Suprapubic skin (tissue), 4 donors: ENCODE data around the gene JAKMIP3. TPM values are rescaled to one million over a fixed set of nuclear protein-coding genes. Genes with fewer than 3 reads are reported as not detected.

ENCODE experiments used
- DNase-seq, 2 donors: peaks; one replicate each; pipeline ENCODE4 v3.0.0-alpha.2; 2019; ENCODE audit warnings: low spot score in 2 of 2
- H3K27ac ChIP-seq: fragments of 200-600 bp; sonication (generic); one replicate; pipeline ENCODE4 v1.5.1; 2019
- H3K27me3 ChIP-seq: fragments of 200-600 bp; sonication (generic); one replicate; pipeline ENCODE4 v1.5.1; 2019
- H3K36me3 ChIP-seq: fragments of 200-600 bp; sonication (generic); one replicate; pipeline ENCODE4 v1.5.1; 2019
- H3K4me1 ChIP-seq: fragments of 200-600 bp; sonication (generic); one replicate; pipeline ENCODE4 v1.5.1; 2019
- H3K4me3 ChIP-seq: fragments of 200-600 bp; sonication (generic); one replicate; pipeline ENCODE4 v1.5.1; 2019; ENCODE audit warnings: mild to moderate bottlenecking
- H3K9me3 ChIP-seq: fragments of 200-600 bp; sonication (generic); one replicate; pipeline ENCODE4 v1.5.1; 2019
- EP300 ChIP-seq: sonication (generic); formaldehyde crosslinking; IDR thresholded peaks from one replicate; pipeline ENCODE4 v1.6.1; 2017; ENCODE audit warnings: antibody characterized with exemption
- POLR2A ChIP-seq, 2 donors: fragments of 450-650 bp; IDR thresholded peaks; one replicate each; pipeline ENCODE4 v1.6.1; 2017; ENCODE audit warnings: antibody characterized with exemption in 2 of 2, mild to moderate bottlenecking in 2 of 2, moderate library complexity in 2 of 2
- POLR2AphosphoS5 ChIP-seq, 3 donors: sonication (generic); formaldehyde crosslinking; IDR thresholded peaks; one replicate each; pipeline ENCODE4 v1.6.1; 2017; ENCODE audit warnings: antibody characterized with exemption in 3 of 3
- WGBS: methylation state at CpG from one replicate; pipeline ENCODE4 v1.1.5; 2018; 5-methylcytosine and 5-hydroxymethylcytosine counted together
- total RNA-seq, 4 donors: library from RNA; depleted of rRNA; stranded (reverse); fragments of >200 nt; gene quantifications; one replicate each; pipeline ENCODE4 v1.1.0, GENCODE V29; 2016
- TF ChIP-seq, protein P1 (sequence below), 2 donors: fragments of 200-600 bp in 1 of 2; fragments of 450-650 bp in 1 of 2; sonication (generic) in 1 of 2; IDR thresholded peaks; one replicate each; pipeline ENCODE4 v1.5.1; 2016 to 2019; ENCODE audit warnings: antibody characterized with exemption in 2 of 2, mild to moderate bottlenecking in 1 of 2, moderate library complexity in 1 of 2

The JAKMIP3 gene
- total RNA-seq, 4 donors from 2014 or later: 0.15 to 2.4 (median 0.51) TPM

DNA sequence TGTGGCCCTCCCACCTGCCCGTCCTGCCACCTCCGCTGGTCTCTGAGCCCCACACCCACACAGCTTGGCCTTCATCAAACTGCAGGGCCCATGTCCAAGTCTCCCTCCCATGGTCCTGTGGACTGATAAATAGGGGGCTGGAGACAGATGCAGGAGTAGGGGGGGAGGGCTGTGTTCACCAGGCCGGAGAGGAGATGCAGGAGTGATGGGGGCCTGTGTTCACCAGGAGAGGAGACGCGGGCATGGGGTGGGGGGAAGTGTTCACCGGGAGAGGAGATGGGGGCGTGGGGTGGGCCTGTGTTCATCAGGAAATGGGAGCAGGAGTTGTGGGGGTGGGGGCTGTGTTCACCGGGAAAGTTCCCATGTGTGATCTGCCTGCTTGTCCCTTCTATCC lies 37.0 kb downstream of the JAKMIP3 start:
- no peak for TF ChIP-seq EP300
- no peak for TF ChIP-seq POLR2AphosphoS5 (IDR thresholded peaks at IDR 0.05)
- TF ChIP-seq, protein P1, sequence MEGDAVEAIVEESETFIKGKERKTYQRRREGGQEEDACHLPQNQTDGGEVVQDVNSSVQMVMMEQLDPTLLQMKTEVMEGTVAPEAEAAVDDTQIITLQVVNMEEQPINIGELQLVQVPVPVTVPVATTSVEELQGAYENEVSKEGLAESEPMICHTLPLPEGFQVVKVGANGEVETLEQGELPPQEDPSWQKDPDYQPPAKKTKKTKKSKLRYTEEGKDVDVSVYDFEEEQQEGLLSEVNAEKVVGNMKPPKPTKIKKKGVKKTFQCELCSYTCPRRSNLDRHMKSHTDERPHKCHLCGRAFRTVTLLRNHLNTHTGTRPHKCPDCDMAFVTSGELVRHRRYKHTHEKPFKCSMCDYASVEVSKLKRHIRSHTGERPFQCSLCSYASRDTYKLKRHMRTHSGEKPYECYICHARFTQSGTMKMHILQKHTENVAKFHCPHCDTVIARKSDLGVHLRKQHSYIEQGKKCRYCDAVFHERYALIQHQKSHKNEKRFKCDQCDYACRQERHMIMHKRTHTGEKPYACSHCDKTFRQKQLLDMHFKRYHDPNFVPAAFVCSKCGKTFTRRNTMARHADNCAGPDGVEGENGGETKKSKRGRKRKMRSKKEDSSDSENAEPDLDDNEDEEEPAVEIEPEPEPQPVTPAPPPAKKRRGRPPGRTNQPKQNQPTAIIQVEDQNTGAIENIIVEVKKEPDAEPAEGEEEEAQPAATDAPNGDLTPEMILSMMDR (IDR thresholded peaks at IDR 0.05): no peak
- no peak for TF ChIP-seq POLR2A (IDR thresholded peaks at IDR 0.05)
- Histone ChIP-seq H3K4me3 (no peak overlapping the region), H3K36me3 (no peaks in the 10 kb centered on the region), H3K27ac (no peak overlapping the region), H3K27me3 (no peaks in the 10 kb centered on the region), H3K4me1 (no peaks in the 10 kb centered on the region), H3K9me3 (no peaks in the 10 kb centered on the region)
- WGBS: 75% methylated on average over 8 of the region's 8 CpGs
- peak in 1 of 2 donors; percentile 68 for DNase-seq

DNA sequence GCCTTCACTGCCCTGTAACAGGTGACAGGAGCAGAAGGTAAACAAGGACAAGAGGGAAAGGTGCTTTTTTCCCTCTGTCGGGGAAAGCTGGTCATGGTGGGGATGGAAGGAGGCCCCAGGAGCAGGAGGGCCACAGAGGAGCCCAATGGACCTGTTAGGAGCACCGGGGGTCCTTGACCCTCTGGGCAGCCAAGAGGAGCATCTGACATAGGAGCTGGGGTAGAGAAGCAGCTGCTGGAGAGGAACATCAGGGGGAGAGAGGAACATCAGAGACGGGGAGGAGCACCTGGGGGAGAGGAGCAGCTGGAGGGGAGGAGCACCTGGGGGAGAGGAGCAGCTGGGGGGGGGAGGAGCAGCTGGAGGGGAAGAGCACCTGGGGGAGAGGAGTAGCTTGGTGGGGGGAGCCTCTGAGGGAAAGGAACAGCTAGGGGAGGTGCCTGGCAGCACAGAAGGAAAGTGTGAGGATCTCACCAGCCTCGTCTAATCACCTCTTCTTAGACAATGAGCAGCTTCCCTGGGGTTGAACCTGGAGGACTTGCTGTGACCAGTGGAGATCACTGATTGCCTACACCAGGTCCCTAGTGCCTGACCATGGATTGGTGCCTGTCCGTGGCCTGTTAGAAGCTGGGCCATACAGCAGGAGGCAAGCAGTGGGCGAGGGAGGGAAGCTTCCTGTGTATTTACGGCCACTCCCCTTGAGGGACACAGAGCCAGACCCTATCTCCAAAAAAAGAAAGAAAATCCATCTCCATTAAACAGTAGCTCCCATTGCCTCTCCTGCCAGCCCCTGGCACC lies 37.6 kb downstream of the JAKMIP3 start:
- no peaks in the 10 kb centered on the region for H3K27me3 ChIP-seq
- H3K9me3 ChIP-seq: no peaks in the 10 kb centered on the region
- H3K27ac ChIP-seq: no peak overlapping the region
- no peak for DNase-seq
- 78% methylated on average over 7 of the region's 7 CpGs for WGBS
- TF ChIP-seq EP300: no peak
- TF ChIP-seq, protein P1 (IDR thresholded peaks at IDR 0.05): no peak
- no peak for TF ChIP-seq POLR2AphosphoS5 (IDR thresholded peaks at IDR 0.05)
- no peak for TF ChIP-seq POLR2A (IDR thresholded peaks at IDR 0.05)
- no peaks in the 10 kb centered on the region for H3K4me1 ChIP-seq
- no peaks in the 10 kb centered on the region for H3K36me3 ChIP-seq
- no peak overlapping the region for H3K4me3 ChIP-seq

DNA sequence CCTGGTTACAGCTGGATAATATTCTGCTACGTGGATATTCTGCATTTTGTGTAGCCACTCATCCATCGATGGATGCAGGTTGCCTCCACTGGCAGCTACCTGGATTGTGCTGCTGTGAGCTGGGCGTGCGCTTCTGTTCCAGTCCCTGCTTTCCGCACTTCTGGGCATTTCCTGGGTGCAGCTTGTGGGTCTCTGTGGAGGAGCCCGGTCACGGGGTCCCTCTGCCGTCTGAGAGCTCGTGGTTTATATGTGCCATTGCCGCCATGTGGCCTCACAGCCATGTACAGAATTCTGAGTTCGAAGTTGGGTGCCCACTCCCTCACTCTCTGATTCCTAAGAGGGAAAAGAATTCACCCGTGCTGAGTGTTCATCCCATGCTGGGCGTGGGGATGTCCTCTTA lies 38.3 kb downstream of the JAKMIP3 start:
- no peak for TF ChIP-seq EP300
- TF ChIP-seq POLR2A (IDR thresholded peaks at IDR 0.05): no peak
- no peak for TF ChIP-seq POLR2AphosphoS5 (IDR thresholded peaks at IDR 0.05)
- TF ChIP-seq, protein P1 (IDR thresholded peaks at IDR 0.05): no peak
- H3K4me3 ChIP-seq: no peak overlapping the region
- no peaks in the 10 kb centered on the region for H3K9me3 ChIP-seq
- H3K36me3 ChIP-seq: no peaks in the 10 kb centered on the region
- DNase-seq: no peak
- no peak overlapping the region for H3K27ac ChIP-seq
- no peaks in the 10 kb centered on the region for H3K27me3 ChIP-seq
- H3K4me1 ChIP-seq: no peaks in the 10 kb centered on the region
- 95% methylated on average over 6 of the region's 13 CpGs for WGBS

DNA sequence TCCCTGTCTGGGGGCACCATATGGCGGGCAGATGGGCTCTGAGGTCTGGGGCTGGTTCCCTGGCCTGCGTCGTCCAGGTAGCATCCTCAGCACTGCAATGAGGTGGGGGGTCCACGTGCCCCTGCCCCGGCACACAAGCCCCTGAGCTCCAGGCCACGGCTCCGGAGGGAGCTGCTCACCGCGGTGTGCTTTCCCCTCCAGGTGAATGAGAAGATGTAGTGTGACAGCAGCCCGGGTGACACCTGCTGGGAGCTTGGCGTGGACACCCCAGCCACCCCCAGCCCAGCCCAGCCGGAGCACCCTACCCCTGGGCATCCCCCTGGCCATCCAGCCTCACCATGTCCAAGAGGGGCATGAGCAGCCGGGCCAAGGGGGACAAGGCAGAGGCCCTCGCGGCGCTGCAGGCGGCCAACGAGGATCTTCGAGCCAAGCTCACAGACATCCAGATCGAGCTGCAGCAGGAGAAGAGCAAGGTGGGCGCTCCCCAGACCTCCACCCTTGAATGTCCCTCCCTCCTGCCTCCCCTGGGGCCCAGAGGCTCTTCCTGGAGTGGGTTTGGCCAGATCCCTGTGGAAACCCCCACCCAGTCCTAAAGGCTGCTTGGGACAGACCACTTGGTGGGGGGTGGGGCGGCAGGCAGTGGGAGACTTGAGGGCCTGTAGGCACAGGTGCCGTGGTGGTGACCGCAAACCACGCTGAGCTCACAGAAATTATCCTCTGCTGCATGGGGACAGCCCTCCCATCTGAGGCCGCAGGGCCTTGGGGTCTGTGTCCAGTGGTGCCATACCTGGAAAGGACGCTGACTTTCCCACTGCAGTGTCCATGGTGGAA lies 38.9 kb downstream of the JAKMIP3 start:
- DNase-seq: no peak
- no peaks in the 10 kb centered on the region for H3K36me3 ChIP-seq
- H3K4me3 ChIP-seq: no peak overlapping the region
- no peaks in the 10 kb centered on the region for H3K9me3 ChIP-seq
- WGBS: 90% methylated on average over 11 of the region's 27 CpGs
- no peak for TF ChIP-seq POLR2AphosphoS5 (IDR thresholded peaks at IDR 0.05)
- TF ChIP-seq POLR2A (IDR thresholded peaks at IDR 0.05): no peak
- TF ChIP-seq, protein P1 (IDR thresholded peaks at IDR 0.05): no peak
- TF ChIP-seq EP300: no peak
- no peaks in the 10 kb centered on the region for H3K27me3 ChIP-seq
- no peak overlapping the region for H3K27ac ChIP-seq
- no peaks in the 10 kb centered on the region for H3K4me1 ChIP-seq
